H9 (cell line): ENCODE data around the gene ERO1A. TPM values are rescaled to one million over a fixed set of nuclear protein-coding genes. Genes with fewer than 3 reads are reported as not detected.

Source experiments
- DNase-seq: peaks from one replicate; pipeline ENCODE4 v3.0.0-alpha.2; 2017
- H2AFZ ChIP-seq: one replicate; pipeline ENCODE4 v1.6.1; 2013; ENCODE audit warnings: mild to moderate bottlenecking, low read length, control low read depth, moderate library complexity
- H2AK5ac ChIP-seq: 2 replicates; pipeline ENCODE4 v1.6.1; 2013; ENCODE audit warnings: low read length, control low read depth, mixed read lengths; ENCODE audit not compliant: insufficient read length
- H2BK120ac ChIP-seq: one replicate; pipeline ENCODE4 v1.6.1; 2013; ENCODE audit warnings: low read depth, mild to moderate bottlenecking, low read length, control low read depth, inconsistent platforms; ENCODE audit not compliant: poor library complexity, severe bottlenecking
- H2BK12ac ChIP-seq: 2 replicates; pipeline ENCODE4 v1.6.1; 2013; ENCODE audit warnings: low read length, control low read depth, mixed read lengths, low read depth; ENCODE audit not compliant: insufficient read length
- H2BK15ac ChIP-seq: 2 replicates; pipeline ENCODE4 v1.6.1; 2013; ENCODE audit warnings: low read depth, low read length, control low read depth
- H2BK20ac ChIP-seq: one replicate; pipeline ENCODE4 v1.6.1; 2013; ENCODE audit warnings: low read depth, mild to moderate bottlenecking, low read length, control low read depth, inconsistent platforms; ENCODE audit not compliant: poor library complexity, severe bottlenecking
- H2BK5ac ChIP-seq: 2 replicates; pipeline ENCODE4 v1.6.1; 2013; ENCODE audit warnings: low read length, control low read depth, mixed read lengths; ENCODE audit not compliant: insufficient read length
- H3K14ac ChIP-seq: 2 replicates; pipeline ENCODE4 v1.6.1; 2013; ENCODE audit warnings: low read length, control low read depth; ENCODE audit not compliant: insufficient read depth
- H3K18ac ChIP-seq: 2 replicates; pipeline ENCODE4 v1.6.1; 2013; ENCODE audit warnings: low read depth, mild to moderate bottlenecking, mixed read lengths, low read length, control low read depth; ENCODE audit not compliant: insufficient read length
- H3K23ac ChIP-seq: 2 replicates; pipeline ENCODE4 v1.6.1; 2013; ENCODE audit warnings: low read length, control low read depth, mixed read lengths, low read depth; ENCODE audit not compliant: insufficient read length
- H3K23me2 ChIP-seq: 2 replicates; pipeline ENCODE4 v1.6.1; 2013; ENCODE audit warnings: low read depth, mild to moderate bottlenecking, mixed read lengths, low read length, control low read depth; ENCODE audit not compliant: insufficient read length, poor library complexity, severe bottlenecking
- H3K27ac ChIP-seq: 2 replicates; pipeline ENCODE4 v1.5.1; 2013; ENCODE audit warnings: low read length, control low read depth, mixed read lengths, low read depth; ENCODE audit not compliant: insufficient read length
- H3K27me3 ChIP-seq: 2 replicates; pipeline ENCODE4 v1.6.1; 2013; ENCODE audit warnings: low read length, control low read depth, inconsistent platforms; ENCODE audit not compliant: insufficient read depth
- H3K4ac ChIP-seq: 2 replicates; pipeline ENCODE4 v1.6.1; 2013; ENCODE audit warnings: low read depth, mild to moderate bottlenecking, control low read depth, inconsistent platforms, low read length, moderate library complexity
- H3K4me1 ChIP-seq: 2 replicates; pipeline ENCODE4 v1.6.1; 2013; ENCODE audit warnings: low read length, control low read depth, inconsistent platforms; ENCODE audit not compliant: insufficient read depth
- H3K4me2 ChIP-seq: 2 replicates; pipeline ENCODE4 v1.6.1; 2013; ENCODE audit warnings: low read length, control low read depth, mixed read lengths; ENCODE audit not compliant: insufficient read length, insufficient read depth
- H3K56ac ChIP-seq: 2 replicates; pipeline ENCODE4 v1.6.1; 2013; ENCODE audit warnings: low read depth, mild to moderate bottlenecking, mixed read lengths, low read length, control low read depth; ENCODE audit not compliant: insufficient read length
- H3K79me1 ChIP-seq: 2 replicates; pipeline ENCODE4 v1.6.1; 2013; ENCODE audit warnings: low read depth, mild to moderate bottlenecking, moderate library complexity, low read length, control low read depth, inconsistent platforms; ENCODE audit not compliant: insufficient read depth, poor library complexity, severe bottlenecking
- H3K79me2 ChIP-seq: 2 replicates; pipeline ENCODE4 v1.6.1; 2013; ENCODE audit warnings: low read length, control low read depth, inconsistent platforms; ENCODE audit not compliant: insufficient read depth
- H3K9ac ChIP-seq: 2 replicates; pipeline ENCODE4 v1.6.1; 2013; ENCODE audit warnings: low read length, control low read depth, mixed read lengths; ENCODE audit not compliant: insufficient read length; ENCODE audit errors: extremely low read depth
- H3K9me3 ChIP-seq: one replicate; pipeline ENCODE4 v1.6.1; 2013; ENCODE audit warnings: low read depth, low read length, inconsistent platforms; ENCODE audit not compliant: control insufficient read depth
- H3T11ph ChIP-seq: one replicate; pipeline ENCODE4 v1.6.1; 2013; ENCODE audit warnings: mild to moderate bottlenecking, low read length, control low read depth, inconsistent platforms
- H4K20me1 ChIP-seq: one replicate; pipeline ENCODE4 v1.6.1; 2013; ENCODE audit not compliant: control insufficient read depth, insufficient read length, insufficient read depth
- H4K5ac ChIP-seq: 2 replicates; pipeline ENCODE4 v1.6.1; 2013; ENCODE audit warnings: low read depth, mild to moderate bottlenecking, mixed read lengths, low read length, control low read depth; ENCODE audit not compliant: insufficient read length
- H4K8ac ChIP-seq: replicated peaks from 2 replicates; pipeline ENCODE4 v1.6.1; 2013; ENCODE audit warnings: low read length, control low read depth, mixed read lengths, low read depth; ENCODE audit not compliant: insufficient read length
- H4K91ac ChIP-seq: 2 replicates; pipeline ENCODE4 v1.6.1; 2013; ENCODE audit warnings: low read depth, mild to moderate bottlenecking, moderate library complexity, mixed read lengths, low read length, control low read depth; ENCODE audit not compliant: insufficient read length
- H3K27ac Mint-ChIP-seq, 3 experiments: 2 replicates in 2 of 3; 3 replicates in 1 of 3; pipeline ENCODE4 v1.8.0; 2020 to 2021; ENCODE audit warnings: mixed read lengths in 3 of 3, mild to moderate bottlenecking in 1 of 3, moderate library complexity in 1 of 3
- H3K27me3 Mint-ChIP-seq: 2 replicates; pipeline ENCODE4 v1.8.0; 2021; ENCODE audit warnings: low read depth, mild to moderate bottlenecking, moderate library complexity, mixed read lengths
- H3K36me3 Mint-ChIP-seq, 3 experiments: 2 replicates in 2 of 3; 3 replicates in 1 of 3; pipeline ENCODE4 v1.8.0; 2020 to 2021; ENCODE audit warnings: low read depth in 3 of 3, mixed read lengths in 3 of 3; ENCODE audit not compliant: insufficient read depth in 1 of 3
- H3K4me1 Mint-ChIP-seq, 2 experiments: 2 replicates each; pipeline ENCODE4 v1.8.0; 2020; ENCODE audit warnings: mixed read lengths in 2 of 2
- H3K4me3 Mint-ChIP-seq, 2 experiments: 2 replicates in 1 of 2; 3 replicates in 1 of 2; pipeline ENCODE4 v1.8.0; 2020 to 2021; ENCODE audit warnings: mild to moderate bottlenecking in 2 of 2, mixed read lengths in 2 of 2, moderate library complexity in 1 of 2
- H3K9me3 Mint-ChIP-seq, 2 experiments: 2 replicates in 1 of 2; 3 replicates in 1 of 2; pipeline ENCODE4 v1.8.0; 2020; ENCODE audit warnings: mild to moderate bottlenecking in 2 of 2, mixed read lengths in 2 of 2, moderate library complexity in 1 of 2
- WGBS: extraction: QIAGEN DNeasy Blood & Tissue Kit; methylation state at CpG from one replicate; pipeline ENCODE4 v1.1.7; 2013; ENCODE audit warnings: missing lambda C conversion rate, low lambda C conversion rate, mixed read lengths; ENCODE audit not compliant: insufficient read length; ENCODE audit errors: extremely low coverage; 5-methylcytosine and 5-hydroxymethylcytosine counted together
- total RNA-seq: library from RNA; stranded (reverse); gene quantifications from 2 replicates; pipeline ENCODE4 v1.2.1, GENCODE V29; 2021
- TF ChIP-seq, protein P1 (sequence below): fragments of 200-600 bp; sonication (generic); conservative IDR thresholded peaks from 3 replicates; pipeline ENCODE4 v1.8.0; 2021; ENCODE audit warnings: antibody characterized with exemption, mild to moderate bottlenecking

ERO1A gene
- total RNA-seq, 1 experiment from 2014 or later = 37.1 TPM

DNA sequence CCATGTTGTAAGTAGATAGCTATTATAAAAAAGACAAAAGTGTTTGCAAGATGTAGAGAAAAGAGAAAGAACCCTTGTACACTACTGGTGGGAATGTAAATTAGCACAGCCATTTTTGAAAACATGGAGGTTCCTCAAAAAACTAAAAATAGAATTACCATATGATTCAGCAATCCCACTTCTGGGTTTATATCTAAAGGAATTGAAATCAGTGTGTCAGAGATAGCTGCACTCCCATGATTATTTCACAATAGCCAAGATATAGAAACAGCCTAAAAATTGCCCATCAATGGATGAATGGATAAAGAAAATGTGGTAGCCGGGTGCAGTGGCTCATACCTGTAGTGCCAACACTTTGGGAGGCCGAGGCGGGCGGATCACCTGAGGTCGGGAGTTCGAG is 20.8 kb upstream of the ERO1A start:
- no peak overlapping the region for H4K5ac ChIP-seq
- no peak overlapping the region for H2AFZ ChIP-seq
- no peak overlapping the region for H2BK5ac ChIP-seq
- no peak overlapping the region for H3K4ac ChIP-seq
- no peak for DNase-seq
- no peaks in the 10 kb centered on the region for H3K23me2 ChIP-seq
- no peak overlapping the region for H2BK120ac ChIP-seq
- WGBS = no CpG with 5 or more reads among the region's 6 CpGs
- Mint-ChIP-seq H3K27ac (no peak overlapping the region), H3K27me3 (no peaks in the 10 kb centered on the region), H3K9me3 (no peaks in the 10 kb centered on the region), H3K36me3 (peaks cover 41 to 84% (median 72%) of the 10 kb centered on the region in 3 experiments; a peak in 6 of 7 replicates), H3K4me3 (no peak overlapping the region), H3K4me1 (no peaks in the 10 kb centered on the region)
- no peaks in the 10 kb centered on the region for H4K20me1 ChIP-seq
- no peak overlapping the region for H2BK20ac ChIP-seq
- H3K79me1 ChIP-seq = peaks cover 3% of the 10 kb centered on the region
- H3K14ac ChIP-seq = no peak overlapping the region
- H3K27ac ChIP-seq = no peak overlapping the region
- no peak overlapping the region for H2BK12ac ChIP-seq
- no peak overlapping the region for H2AK5ac ChIP-seq
- H3K9me3 ChIP-seq = no peaks in the 10 kb centered on the region
- H3K27me3 ChIP-seq = no peaks in the 10 kb centered on the region
- no peaks in the 10 kb centered on the region for H3K4me1 ChIP-seq
- H3T11ph ChIP-seq = no peak overlapping the region
- H3K18ac ChIP-seq = no peak overlapping the region
- H3K23ac ChIP-seq = no peak overlapping the region
- TF ChIP-seq, protein P1, sequence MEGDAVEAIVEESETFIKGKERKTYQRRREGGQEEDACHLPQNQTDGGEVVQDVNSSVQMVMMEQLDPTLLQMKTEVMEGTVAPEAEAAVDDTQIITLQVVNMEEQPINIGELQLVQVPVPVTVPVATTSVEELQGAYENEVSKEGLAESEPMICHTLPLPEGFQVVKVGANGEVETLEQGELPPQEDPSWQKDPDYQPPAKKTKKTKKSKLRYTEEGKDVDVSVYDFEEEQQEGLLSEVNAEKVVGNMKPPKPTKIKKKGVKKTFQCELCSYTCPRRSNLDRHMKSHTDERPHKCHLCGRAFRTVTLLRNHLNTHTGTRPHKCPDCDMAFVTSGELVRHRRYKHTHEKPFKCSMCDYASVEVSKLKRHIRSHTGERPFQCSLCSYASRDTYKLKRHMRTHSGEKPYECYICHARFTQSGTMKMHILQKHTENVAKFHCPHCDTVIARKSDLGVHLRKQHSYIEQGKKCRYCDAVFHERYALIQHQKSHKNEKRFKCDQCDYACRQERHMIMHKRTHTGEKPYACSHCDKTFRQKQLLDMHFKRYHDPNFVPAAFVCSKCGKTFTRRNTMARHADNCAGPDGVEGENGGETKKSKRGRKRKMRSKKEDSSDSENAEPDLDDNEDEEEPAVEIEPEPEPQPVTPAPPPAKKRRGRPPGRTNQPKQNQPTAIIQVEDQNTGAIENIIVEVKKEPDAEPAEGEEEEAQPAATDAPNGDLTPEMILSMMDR = no peak
- H3K4me2 ChIP-seq = no peak overlapping the region
- no peak overlapping the region for H4K91ac ChIP-seq
- no peak overlapping the region for H3K56ac ChIP-seq
- H3K79me2 ChIP-seq = no peaks in the 10 kb centered on the region
- H3K9ac ChIP-seq = no peak overlapping the region
- H2BK15ac ChIP-seq = no peak overlapping the region
- H4K8ac ChIP-seq = no peak overlapping the region
